ENCODE measurements around the gene NHSL1.

NHSL1 gene

DNA sequence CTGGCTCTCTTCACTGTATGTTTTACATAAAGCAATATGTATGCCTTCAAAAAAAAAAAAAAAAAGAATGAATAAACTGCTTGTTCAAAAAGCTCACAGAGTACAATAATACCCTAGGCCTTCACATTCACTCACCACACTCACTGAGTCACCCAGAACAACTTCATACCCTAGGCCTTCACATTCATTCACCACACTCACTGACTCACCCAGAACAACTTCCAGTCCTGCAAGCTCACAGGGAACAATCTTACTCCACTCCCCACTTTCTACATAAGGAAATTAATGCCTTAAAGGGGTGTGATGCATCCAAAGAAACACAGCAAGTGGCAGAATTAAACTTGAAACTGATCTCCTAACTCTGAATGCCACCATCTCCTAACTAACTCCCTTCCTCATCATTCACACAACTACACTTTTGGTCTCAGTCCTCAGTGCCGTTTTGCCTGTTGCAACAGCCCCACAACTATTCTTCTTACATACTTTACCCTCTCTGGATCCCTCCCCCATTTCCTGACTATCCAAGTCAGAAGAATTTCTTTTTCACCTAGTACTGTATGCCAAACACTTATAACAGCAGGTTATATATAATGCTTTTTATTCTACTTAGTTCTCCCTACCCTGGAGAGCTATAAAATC lies 34.2 kb downstream of the NHSL1 start:
- Histone ChIP-seq H3K4me1 (ENCODE audit: control insufficient read depth, insufficient read depth, low read length) (peaks cover 1% of the 10 kb centered on the region; the same call in 1 of the 2 replicates), H3K9me3 (ENCODE audit: control insufficient read depth, insufficient read depth, low read length) (no peaks in the 10 kb centered on the region), H3K4me3 (ENCODE audit: low read length) (no peak overlapping the region), H3K27me3 (ENCODE audit: control insufficient read depth, insufficient read depth, low read length) (no peaks in the 10 kb centered on the region), H3K27ac (ENCODE audit: low read length) (no peak overlapping the region), H3K36me3 (ENCODE audit: control insufficient read depth, insufficient read depth, low read length) (no peaks in the 10 kb centered on the region; the same call in none of the 2 replicates)
- no peak for DNase-seq (ENCODE audit: low read depth, low spot score)
- no CpG with 5 or more reads among the region's 1 CpG for WGBS (ENCODE audit: insufficient coverage, insufficient read length)

DNA sequence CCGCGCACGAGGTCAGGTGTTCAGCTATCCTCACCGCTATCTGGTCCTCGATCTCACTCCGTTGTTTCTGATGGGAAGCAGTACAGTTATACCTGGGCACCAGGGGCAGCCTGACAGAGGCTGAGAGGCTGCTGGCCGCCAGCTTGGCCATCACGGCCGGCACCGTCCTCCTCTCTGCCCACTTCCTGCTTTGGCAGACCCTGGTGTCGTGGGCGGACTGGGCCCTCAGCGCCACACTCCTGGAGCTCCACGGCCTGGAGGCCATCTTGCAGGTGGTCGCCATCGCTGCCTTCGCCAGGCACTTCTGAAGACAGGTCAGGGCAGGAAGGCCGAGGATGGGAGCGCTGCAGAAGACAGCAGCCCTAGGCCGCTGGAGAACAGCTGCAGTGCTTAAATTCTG lies 35.2 kb downstream of the NHSL1 start:
- WGBS (ENCODE audit: insufficient coverage, insufficient read length): no CpG with 5 or more reads among the region's 20 CpGs
- Histone ChIP-seq H3K36me3 (ENCODE audit: control insufficient read depth, insufficient read depth, low read length) (no peaks in the 10 kb centered on the region; the same call in none of the 2 replicates), H3K9me3 (ENCODE audit: control insufficient read depth, insufficient read depth, low read length) (no peaks in the 10 kb centered on the region), H3K4me1 (ENCODE audit: control insufficient read depth, insufficient read depth, low read length) (peaks cover 1% of the 10 kb centered on the region; the same call in 1 of the 2 replicates), H3K4me3 (ENCODE audit: low read length) (no peak overlapping the region), H3K27ac (ENCODE audit: low read length) (no peak overlapping the region), H3K27me3 (ENCODE audit: control insufficient read depth, insufficient read depth, low read length) (no peaks in the 10 kb centered on the region)
- DNase-seq (ENCODE audit: low read depth, low spot score): no peak

DNA sequence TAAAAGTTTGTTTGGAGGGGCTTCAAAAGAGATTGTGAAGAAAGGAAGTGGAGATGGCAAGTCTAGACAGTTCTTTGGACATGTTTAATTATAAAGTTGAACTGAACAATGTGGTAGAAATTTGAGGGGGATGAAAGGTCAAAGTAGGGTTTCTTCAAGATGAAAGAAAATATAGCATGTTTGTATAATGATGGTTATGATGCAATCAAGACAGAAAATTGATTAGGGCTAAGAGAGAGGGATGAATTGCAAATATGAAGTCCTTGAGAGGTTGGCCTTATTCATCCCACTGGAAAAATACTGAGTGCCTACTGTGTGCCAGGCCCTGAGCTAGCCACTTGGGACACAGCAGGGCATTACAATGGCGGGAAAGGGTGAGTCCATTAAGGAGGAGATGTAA lies 37.6 kb downstream of the NHSL1 start:
- no CpG with 5 or more reads among the region's 1 CpG for WGBS (ENCODE audit: insufficient coverage, insufficient read length)
- no peaks in the 10 kb centered on the region for H3K9me3 ChIP-seq (ENCODE audit: control insufficient read depth, insufficient read depth, low read length)
- H3K27me3 ChIP-seq (ENCODE audit: control insufficient read depth, insufficient read depth, low read length): no peaks in the 10 kb centered on the region
- no peak for DNase-seq (ENCODE audit: low read depth, low spot score)
- H3K27ac ChIP-seq (ENCODE audit: low read length): no peak overlapping the region
- H3K4me1 ChIP-seq (ENCODE audit: control insufficient read depth, insufficient read depth, low read length): peaks cover 1% of the 10 kb centered on the region; the same call in 1 of the 2 replicates
- no peak overlapping the region for H3K4me3 ChIP-seq (ENCODE audit: low read length)
- H3K36me3 ChIP-seq (ENCODE audit: control insufficient read depth, insufficient read depth, low read length): no peaks in the 10 kb centered on the region; the same call in none of the 2 replicates

DNA sequence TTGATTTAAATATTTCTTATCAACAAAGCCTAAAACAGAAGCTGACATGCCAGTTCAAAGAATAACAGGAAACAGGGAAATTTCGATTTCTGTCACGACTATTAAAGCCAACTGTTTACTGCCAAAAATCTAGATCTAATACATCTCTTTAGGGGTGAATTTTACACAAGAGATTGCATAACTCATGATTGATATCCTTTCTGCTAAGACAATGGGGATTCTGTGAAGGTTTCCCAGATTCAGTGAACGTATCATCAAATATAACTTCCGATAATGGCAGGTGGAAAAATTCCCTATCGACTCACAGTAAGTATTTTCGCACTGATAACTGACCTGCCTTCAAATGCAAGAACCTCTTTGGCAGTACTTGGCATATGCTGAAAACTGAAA lies 42.9 kb downstream of the NHSL1 start:
- Histone ChIP-seq H3K4me3 (ENCODE audit: low read length) (no peak overlapping the region), H3K9me3 (ENCODE audit: control insufficient read depth, insufficient read depth, low read length) (no peaks in the 10 kb centered on the region), H3K27me3 (ENCODE audit: control insufficient read depth, insufficient read depth, low read length) (no peaks in the 10 kb centered on the region), H3K4me1 (ENCODE audit: control insufficient read depth, insufficient read depth, low read length) (no peaks in the 10 kb centered on the region), H3K36me3 (ENCODE audit: control insufficient read depth, insufficient read depth, low read length) (no peaks in the 10 kb centered on the region), H3K27ac (ENCODE audit: low read length) (no peak overlapping the region)
- no CpG with 5 or more reads among the region's 6 CpGs for WGBS (ENCODE audit: insufficient coverage, insufficient read length)
- DNase-seq (ENCODE audit: low read depth, low spot score): no peak

DNA sequence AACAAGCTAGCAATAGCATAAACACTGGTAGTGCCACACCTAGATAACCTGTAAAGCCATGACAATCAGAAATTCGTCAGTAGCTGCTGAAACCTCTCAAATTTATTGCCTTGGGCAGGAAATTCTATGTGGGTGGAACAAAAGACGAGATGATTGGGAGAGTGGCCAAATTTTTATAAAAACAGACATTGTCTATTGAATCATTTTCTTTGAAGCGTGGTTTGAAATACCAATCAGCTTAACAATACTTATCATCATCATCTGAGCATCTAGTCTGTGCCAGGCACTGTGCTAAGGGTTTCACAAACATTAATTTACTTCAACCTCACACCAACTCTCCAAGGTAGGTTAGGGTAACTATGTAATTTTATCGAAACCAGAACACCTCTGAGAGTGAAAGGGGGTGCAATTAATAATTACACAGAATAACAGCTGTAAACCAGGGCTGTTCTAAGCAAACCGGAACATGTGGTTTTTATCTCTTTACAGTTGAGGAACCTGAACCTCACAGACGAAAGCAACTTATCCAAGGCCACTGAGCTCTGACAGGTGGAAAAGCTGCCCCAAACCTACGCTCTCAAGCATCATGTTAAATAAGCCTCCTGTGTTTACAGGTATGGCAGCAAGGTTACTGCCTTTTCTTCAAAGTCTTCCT lies 43.4 kb downstream of the NHSL1 start:
- no peak for DNase-seq (ENCODE audit: low read depth, low spot score)
- Histone ChIP-seq H3K4me1 (ENCODE audit: control insufficient read depth, insufficient read depth, low read length) (no peaks in the 10 kb centered on the region), H3K27ac (ENCODE audit: low read length) (no peak overlapping the region), H3K4me3 (ENCODE audit: low read length) (no peak overlapping the region), H3K27me3 (ENCODE audit: control insufficient read depth, insufficient read depth, low read length) (no peaks in the 10 kb centered on the region), H3K36me3 (ENCODE audit: control insufficient read depth, insufficient read depth, low read length) (no peaks in the 10 kb centered on the region), H3K9me3 (ENCODE audit: control insufficient read depth, insufficient read depth, low read length) (no peaks in the 10 kb centered on the region)
- WGBS (ENCODE audit: insufficient coverage, insufficient read length): no CpG with 5 or more reads among the region's 7 CpGs

DNA sequence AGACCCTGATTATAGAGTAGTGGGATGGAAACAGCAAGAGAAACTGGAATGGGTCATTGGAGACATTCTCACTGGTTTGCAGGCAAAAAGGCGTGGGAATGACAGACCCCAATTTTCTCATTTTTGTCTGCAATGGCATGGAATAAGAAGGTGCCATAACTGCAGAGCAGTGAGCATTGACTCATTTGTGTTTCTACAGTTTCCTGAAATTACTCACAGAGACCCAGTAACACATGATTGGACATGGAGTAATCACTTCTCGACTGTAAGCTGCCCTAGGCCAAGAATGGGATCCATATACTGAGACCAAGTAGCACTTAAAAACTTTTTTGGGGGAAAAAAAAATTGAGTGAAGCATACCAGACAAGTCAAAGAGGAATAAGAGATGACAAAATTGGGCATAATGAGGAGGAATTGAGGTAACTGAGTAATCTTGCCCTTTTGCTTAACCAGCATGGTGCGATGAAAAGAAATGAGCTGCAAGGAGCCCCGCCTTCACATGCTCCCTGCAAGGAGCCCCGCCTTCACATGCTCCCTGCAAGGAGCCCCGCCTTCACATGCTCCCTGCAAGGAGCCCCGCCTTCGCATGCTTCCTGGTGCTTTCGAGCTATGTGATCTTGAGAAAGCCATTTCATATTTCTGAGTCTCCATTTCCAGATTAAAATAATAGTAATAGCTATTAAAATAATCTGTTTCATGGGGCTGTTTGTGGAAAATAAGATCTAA lies 44.1 kb downstream of the NHSL1 start:
- no CpG with 5 or more reads among the region's 9 CpGs for WGBS (ENCODE audit: insufficient coverage, insufficient read length)
- no peak overlapping the region for H3K27ac ChIP-seq (ENCODE audit: low read length)
- DNase-seq (ENCODE audit: low read depth, low spot score): no peak
- no peak overlapping the region for H3K4me3 ChIP-seq (ENCODE audit: low read length)
- no peaks in the 10 kb centered on the region for H3K9me3 ChIP-seq (ENCODE audit: control insufficient read depth, insufficient read depth, low read length)
- no peaks in the 10 kb centered on the region for H3K27me3 ChIP-seq (ENCODE audit: control insufficient read depth, insufficient read depth, low read length)
- H3K36me3 ChIP-seq (ENCODE audit: control insufficient read depth, insufficient read depth, low read length): no peaks in the 10 kb centered on the region
- no peaks in the 10 kb centered on the region for H3K4me1 ChIP-seq (ENCODE audit: control insufficient read depth, insufficient read depth, low read length)

DNA sequence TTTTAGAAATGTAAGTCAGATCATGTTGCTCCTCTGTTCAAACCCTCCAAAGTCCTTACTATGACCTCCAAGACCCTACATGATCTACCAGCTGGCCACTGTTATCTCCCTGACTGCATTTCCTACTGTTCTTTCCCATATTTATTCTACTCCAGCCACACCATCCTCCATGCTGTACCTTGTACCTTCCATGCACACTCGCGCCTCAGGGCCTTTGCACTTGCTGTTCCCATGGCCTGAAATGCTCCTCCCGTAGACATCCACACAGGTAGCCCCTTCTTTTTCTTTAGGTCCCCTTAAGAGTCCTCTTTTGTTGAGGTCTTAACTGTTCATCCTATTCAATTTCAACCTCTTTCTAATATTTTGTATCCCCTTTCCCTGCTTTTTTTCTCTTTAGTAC lies 48.3 kb downstream of the NHSL1 start:
- no peak overlapping the region for H3K27ac ChIP-seq (ENCODE audit: low read length)
- no CpG with 5 or more reads among the region's 3 CpGs for WGBS (ENCODE audit: insufficient coverage, insufficient read length)
- no peak for DNase-seq (ENCODE audit: low read depth, low spot score)
- H3K4me1 ChIP-seq (ENCODE audit: control insufficient read depth, insufficient read depth, low read length): no peaks in the 10 kb centered on the region
- H3K9me3 ChIP-seq (ENCODE audit: control insufficient read depth, insufficient read depth, low read length): no peaks in the 10 kb centered on the region
- H3K4me3 ChIP-seq (ENCODE audit: low read length): no peak overlapping the region
- H3K36me3 ChIP-seq (ENCODE audit: control insufficient read depth, insufficient read depth, low read length): no peaks in the 10 kb centered on the region
- no peaks in the 10 kb centered on the region for H3K27me3 ChIP-seq (ENCODE audit: control insufficient read depth, insufficient read depth, low read length)

DNA sequence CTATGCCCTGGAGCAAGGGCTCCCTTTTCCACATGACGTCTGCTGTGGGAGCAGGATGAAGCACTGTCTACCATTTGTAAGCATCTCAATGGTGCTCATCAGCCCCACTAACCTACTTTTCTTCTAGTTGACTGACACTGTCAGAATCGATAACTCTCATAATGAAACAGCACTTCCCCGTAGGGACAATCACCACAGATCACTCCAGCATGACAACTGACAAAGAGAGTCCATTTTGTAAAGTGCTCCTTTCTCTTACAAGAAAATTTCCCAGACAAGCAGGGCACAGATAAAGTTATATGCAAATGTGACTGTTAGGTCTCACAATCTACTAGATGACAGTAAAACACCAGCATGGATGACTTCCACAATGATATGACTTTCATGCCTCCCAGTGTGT lies 48.8 kb downstream of the NHSL1 start:
- Histone ChIP-seq H3K36me3 (ENCODE audit: control insufficient read depth, insufficient read depth, low read length) (no peaks in the 10 kb centered on the region), H3K27ac (ENCODE audit: low read length) (no peak overlapping the region), H3K9me3 (ENCODE audit: control insufficient read depth, insufficient read depth, low read length) (no peaks in the 10 kb centered on the region), H3K4me1 (ENCODE audit: control insufficient read depth, insufficient read depth, low read length) (no peaks in the 10 kb centered on the region), H3K27me3 (ENCODE audit: control insufficient read depth, insufficient read depth, low read length) (no peaks in the 10 kb centered on the region), H3K4me3 (ENCODE audit: low read length) (no peak overlapping the region)
- WGBS (ENCODE audit: insufficient coverage, insufficient read length): no CpG with 5 or more reads among the region's 3 CpGs
- no peak for DNase-seq (ENCODE audit: low read depth, low spot score)

DNA sequence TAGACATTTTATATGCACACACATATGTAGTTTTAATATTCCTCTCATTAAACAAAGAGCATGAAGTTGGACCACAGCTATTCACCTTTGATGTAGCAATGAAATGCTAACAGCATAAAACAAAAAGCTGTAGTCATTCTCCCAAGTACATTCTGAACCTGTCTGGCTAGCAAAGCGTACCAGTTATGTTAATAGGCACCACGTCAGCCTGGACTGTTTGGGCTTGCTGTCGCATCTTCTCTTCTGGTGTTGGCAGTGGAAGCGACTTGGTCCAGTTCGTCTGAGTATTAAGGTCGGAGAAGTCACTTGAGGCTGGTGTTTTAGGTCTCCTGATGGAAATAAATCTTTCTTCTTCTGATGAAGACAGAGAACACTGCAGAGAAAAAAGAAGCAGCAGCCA lies 52.5 kb downstream of the NHSL1 start:
- WGBS (ENCODE audit: insufficient coverage, insufficient read length): no CpG with 5 or more reads among the region's 6 CpGs
- H3K4me1 ChIP-seq (ENCODE audit: control insufficient read depth, insufficient read depth, low read length): no peaks in the 10 kb centered on the region
- no peaks in the 10 kb centered on the region for H3K36me3 ChIP-seq (ENCODE audit: control insufficient read depth, insufficient read depth, low read length)
- H3K27ac ChIP-seq (ENCODE audit: low read length): no peak overlapping the region
- DNase-seq (ENCODE audit: low read depth, low spot score): no peak
- no peaks in the 10 kb centered on the region for H3K27me3 ChIP-seq (ENCODE audit: control insufficient read depth, insufficient read depth, low read length)
- H3K4me3 ChIP-seq (ENCODE audit: low read length): no peak overlapping the region
- no peaks in the 10 kb centered on the region for H3K9me3 ChIP-seq (ENCODE audit: control insufficient read depth, insufficient read depth, low read length)

DNA sequence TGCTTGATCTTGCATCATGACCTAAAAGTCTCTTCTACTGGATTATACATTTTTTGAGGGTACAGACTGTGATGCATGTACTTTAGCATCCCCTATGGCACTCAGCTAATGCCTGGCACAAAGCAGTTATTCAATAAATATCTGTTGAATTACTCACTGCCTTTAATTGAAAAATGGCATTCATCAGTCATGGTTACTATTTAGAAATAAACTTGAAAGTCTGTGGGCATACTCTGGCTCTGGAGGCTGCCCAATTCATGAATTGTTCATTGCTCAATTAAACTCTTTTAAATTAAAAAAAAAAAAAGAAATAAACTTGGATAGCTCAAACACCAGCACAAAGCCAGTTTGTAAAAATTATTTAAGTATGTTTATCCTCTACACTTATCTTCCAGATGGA lies 55.3 kb downstream of the NHSL1 start:
- DNase-seq (ENCODE audit: low read depth, low spot score): no peak
- Histone ChIP-seq H3K9me3 (ENCODE audit: control insufficient read depth, insufficient read depth, low read length) (no peaks in the 10 kb centered on the region), H3K27ac (ENCODE audit: low read length) (no peak overlapping the region), H3K4me3 (ENCODE audit: low read length) (no peak overlapping the region), H3K4me1 (ENCODE audit: control insufficient read depth, insufficient read depth, low read length) (no peaks in the 10 kb centered on the region), H3K27me3 (ENCODE audit: control insufficient read depth, insufficient read depth, low read length) (no peaks in the 10 kb centered on the region), H3K36me3 (ENCODE audit: control insufficient read depth, insufficient read depth, low read length) (no peaks in the 10 kb centered on the region)

Data from iPS DF 6.9 (cell line).